ENCODE measurements around the gene SMCO2. TPM values are rescaled to one million over a fixed set of nuclear protein-coding genes. Genes with fewer than 3 reads are reported as not detected.

Gene SMCO2
- total RNA-seq, 3 donors from 2014 or later, result not detected

DNA sequence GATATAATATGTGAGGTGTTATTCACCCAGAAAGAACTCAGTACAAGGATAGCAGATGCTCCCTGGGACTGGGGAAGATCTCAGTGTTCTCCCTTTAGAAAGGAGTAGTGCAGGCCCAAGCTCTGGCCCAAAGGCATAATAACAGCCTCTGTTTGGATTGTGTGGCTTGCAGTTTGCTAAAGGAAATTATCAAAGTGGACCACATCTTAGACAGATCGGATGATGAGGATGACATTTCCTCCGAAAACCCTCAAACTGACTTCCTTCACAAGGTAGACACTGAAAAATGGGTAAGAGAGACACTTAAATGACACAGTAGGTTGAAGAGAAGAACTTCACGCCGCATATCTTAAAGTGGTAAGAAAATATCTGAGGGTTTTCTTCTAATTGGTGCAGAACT lies 26.1 kb downstream of the SMCO2 start:
- H3K4me1 ChIP-seq (ENCODE audit: low read depth), result no peaks in the 10 kb centered on the region
- intact Hi-C loops (cut with DNase I, micrococcal nuclease), result no loop called here
- TF ChIP-seq, protein P1, sequence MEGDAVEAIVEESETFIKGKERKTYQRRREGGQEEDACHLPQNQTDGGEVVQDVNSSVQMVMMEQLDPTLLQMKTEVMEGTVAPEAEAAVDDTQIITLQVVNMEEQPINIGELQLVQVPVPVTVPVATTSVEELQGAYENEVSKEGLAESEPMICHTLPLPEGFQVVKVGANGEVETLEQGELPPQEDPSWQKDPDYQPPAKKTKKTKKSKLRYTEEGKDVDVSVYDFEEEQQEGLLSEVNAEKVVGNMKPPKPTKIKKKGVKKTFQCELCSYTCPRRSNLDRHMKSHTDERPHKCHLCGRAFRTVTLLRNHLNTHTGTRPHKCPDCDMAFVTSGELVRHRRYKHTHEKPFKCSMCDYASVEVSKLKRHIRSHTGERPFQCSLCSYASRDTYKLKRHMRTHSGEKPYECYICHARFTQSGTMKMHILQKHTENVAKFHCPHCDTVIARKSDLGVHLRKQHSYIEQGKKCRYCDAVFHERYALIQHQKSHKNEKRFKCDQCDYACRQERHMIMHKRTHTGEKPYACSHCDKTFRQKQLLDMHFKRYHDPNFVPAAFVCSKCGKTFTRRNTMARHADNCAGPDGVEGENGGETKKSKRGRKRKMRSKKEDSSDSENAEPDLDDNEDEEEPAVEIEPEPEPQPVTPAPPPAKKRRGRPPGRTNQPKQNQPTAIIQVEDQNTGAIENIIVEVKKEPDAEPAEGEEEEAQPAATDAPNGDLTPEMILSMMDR (IDR thresholded peaks at IDR 0.05), result no peak
- ATAC-seq (no peak), DNase-seq (no peak)
- H3K9me3 ChIP-seq, result peaks cover 16% of the 10 kb centered on the region
- no peak overlapping the region for H3K4me3 ChIP-seq
- H3K36me3 ChIP-seq (ENCODE audit: low read depth), result no peaks in the 10 kb centered on the region

DNA sequence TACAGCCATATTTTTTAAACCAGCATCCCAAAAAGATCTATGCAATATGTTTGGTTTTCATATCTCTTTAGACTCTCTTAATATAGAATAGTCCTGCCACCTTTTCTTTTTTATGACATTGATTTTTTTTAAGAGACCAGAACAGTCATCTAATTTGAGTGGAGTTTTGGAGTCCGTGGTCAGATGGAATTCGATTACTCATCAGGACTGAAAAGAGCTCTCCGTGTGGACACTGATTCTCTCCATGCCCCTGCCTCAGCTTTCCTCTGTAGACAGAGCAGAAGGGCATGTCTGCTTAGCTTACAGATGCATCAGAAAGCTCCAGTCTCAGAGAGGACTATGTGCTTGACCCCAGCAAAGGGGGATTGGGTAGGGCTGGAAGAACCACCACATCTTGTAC lies 27.8 kb downstream of the SMCO2 start:
- peaks cover 26% of the 10 kb centered on the region for H3K9me3 ChIP-seq
- intact Hi-C loops (cut with DNase I, micrococcal nuclease), result no loop called here
- ATAC-seq, result no peak
- TF ChIP-seq, protein P1 (IDR thresholded peaks at IDR 0.05), result no peak
- no peak overlapping the region for H3K4me3 ChIP-seq
- no peaks in the 10 kb centered on the region for H3K36me3 ChIP-seq (ENCODE audit: low read depth)
- no peaks in the 10 kb centered on the region for H3K4me1 ChIP-seq (ENCODE audit: low read depth)
- DNase-seq, result no peak

DNA sequence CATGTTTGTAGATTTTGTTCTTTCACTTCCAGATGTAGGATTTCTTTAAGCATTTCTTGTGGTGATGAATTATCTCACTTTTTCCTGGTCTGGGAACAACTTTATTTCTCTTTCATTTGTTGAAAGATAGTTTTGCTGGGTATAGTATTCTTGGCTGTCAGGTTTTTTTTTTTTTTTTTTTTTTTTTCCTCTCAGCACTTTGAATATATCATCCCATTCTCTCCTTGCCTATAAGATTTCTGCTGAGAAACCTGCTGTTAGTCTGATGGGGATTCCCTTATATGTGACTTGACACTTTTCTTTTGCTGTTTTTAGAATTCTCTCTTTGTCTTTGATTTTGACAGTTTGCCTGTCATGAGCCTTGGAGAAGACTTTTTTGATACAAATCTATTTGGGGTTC lies 30.5 kb downstream of the SMCO2 start:
- Histone ChIP-seq H3K36me3 (ENCODE audit: low read depth) (no peaks in the 10 kb centered on the region), H3K4me1 (ENCODE audit: low read depth) (no peaks in the 10 kb centered on the region), H3K4me3 (no peak overlapping the region), H3K9me3 (peaks cover 26% of the 10 kb centered on the region)
- TF ChIP-seq, protein P1 (IDR thresholded peaks at IDR 0.05), result no peak
- intact Hi-C loops (cut with DNase I, micrococcal nuclease), result no loop called here
- no peak for DNase-seq
- ATAC-seq, result no peak

GRCh38 chr12:27478949-27479348 lies 32.4 kb downstream of the SMCO2 start:
- DNase-seq (no peak), ATAC-seq (no peak)
- no peaks in the 10 kb centered on the region for H3K4me1 ChIP-seq (ENCODE audit: low read depth)
- H3K4me3 ChIP-seq, result no peak overlapping the region
- H3K36me3 ChIP-seq (ENCODE audit: low read depth), result no peaks in the 10 kb centered on the region
- peaks cover 26% of the 10 kb centered on the region for H3K9me3 ChIP-seq
- intact Hi-C loops (cut with DNase I, micrococcal nuclease), result no loop called here
- TF ChIP-seq, protein P1 (IDR thresholded peaks at IDR 0.05), result no peak

- Histone ChIP-seq H3K4me3 (no peak overlapping the region), H3K4me1 (ENCODE audit: low read depth) (no peaks in the 10 kb centered on the region), H3K9me3 (peaks cover 26% of the 10 kb centered on the region), H3K36me3 (ENCODE audit: low read depth) (no peaks in the 10 kb centered on the region)
- TF ChIP-seq, protein P1 (IDR thresholded peaks at IDR 0.05), result no peak
- ATAC-seq (no peak), DNase-seq (no peak)
- intact Hi-C loops (cut with DNase I, micrococcal nuclease), result no loop called here
Measured at GRCh38 chr12:27480016-27480415, 33.5 kb downstream of the SMCO2 start.

- TF ChIP-seq, protein P1 (IDR thresholded peaks at IDR 0.05), result no peak
- Histone ChIP-seq H3K4me1 (ENCODE audit: low read depth) (no peaks in the 10 kb centered on the region), H3K36me3 (ENCODE audit: low read depth) (no peaks in the 10 kb centered on the region), H3K4me3 (no peak overlapping the region), H3K9me3 (no peaks in the 10 kb centered on the region)
- intact Hi-C loops (cut with DNase I, micrococcal nuclease), result no loop called here
- no peak for ATAC-seq
- DNase-seq, result no peak
Measured at GRCh38 chr12:27486961-27487360, 40.4 kb downstream of the SMCO2 start.

All from mucosa of descending colon (tissue), 3 donors.